ENCODE measurements around the gene RPGRIP1.
"Not testable (repeated sequence)": the region's sequence is repeated elsewhere in the genome, so short reads cannot be mapped to it uniquely, and the experiment has no call there.

The RPGRIP1 gene

DNA sequence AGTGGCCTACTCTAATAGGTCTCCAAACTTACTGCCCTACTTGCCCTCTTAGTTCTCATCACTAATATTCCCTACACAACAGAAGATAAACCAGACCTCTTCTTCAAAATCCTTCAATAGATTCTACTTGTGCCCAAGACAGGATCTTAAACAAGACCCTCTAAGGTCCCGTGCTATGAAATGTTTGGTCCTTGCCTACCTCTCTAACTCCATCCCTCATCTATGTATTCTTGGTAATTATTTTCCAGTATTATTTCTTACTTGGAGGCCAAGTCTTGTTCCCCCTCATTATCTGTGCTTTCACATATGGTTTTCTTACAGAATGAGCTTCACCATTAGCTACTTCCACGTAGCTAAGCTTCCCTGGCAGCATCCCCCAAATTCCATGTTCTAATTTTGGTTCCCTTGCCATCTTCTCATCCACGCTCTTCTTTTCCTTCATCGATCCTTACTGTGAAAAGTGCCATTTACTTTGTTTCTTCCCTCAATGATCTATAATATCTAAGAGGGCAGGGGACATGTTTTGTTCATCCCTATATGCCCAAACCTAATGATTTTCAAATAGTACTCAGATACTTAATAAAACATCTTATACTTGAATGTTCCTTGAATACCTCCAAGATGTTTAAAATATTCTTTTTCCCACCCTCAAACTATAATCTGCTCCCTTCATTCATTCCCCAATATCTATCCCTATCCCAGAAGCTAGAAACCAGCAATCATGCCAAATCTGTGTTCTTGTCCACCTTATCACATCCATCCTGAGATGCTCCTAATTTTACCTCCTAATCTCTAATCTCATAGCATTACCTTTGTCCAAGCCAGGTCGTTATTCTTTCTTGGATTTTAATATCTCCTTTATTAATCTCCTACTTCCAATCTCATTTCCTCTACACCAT, 20.7 kb upstream of the RPGRIP1 start:
- DNase-seq (ENCODE audit: low read depth) = no peak

DNA sequence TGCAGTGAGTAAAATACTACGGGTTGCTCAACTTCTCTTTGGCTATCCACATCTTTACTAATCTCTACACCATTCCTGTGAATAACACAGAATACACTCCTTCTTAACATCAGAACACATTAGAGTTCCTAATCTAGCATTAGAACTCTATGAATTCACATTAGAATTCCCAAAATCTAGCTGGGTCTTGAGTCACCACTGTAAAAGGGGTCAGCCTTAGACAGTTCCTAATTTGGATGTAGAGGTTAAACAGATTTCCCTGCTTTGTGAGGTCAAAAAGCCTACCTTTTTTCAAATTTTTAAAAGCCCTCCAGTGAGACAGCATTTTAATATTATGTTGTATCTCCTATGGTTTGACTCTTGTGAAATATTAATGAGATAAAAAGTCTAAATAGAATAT, 18.1 kb upstream of the RPGRIP1 start:
- DNase-seq (ENCODE audit: low read depth) = no peak

DNA sequence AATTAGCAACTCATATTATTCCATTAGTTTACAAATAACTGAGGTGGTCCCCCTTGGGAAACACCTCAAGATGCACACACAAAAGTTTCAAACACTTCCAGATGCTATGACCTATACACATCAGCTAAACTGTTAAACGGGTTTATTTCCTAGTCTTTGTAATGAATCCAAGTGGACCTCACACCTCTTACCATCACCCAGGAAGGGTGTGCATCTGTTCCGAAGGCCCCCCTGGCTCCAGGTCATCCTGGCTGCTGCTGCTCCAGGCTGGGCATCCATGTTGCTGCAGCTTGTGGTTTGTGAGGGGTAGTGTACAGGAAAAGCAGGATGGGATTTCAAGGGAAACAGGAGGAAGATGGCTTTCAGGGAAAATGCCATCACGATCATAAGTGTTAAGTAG, 17.5 kb upstream of the RPGRIP1 start:
- DNase-seq (ENCODE audit: low read depth) = no peak

DNA sequence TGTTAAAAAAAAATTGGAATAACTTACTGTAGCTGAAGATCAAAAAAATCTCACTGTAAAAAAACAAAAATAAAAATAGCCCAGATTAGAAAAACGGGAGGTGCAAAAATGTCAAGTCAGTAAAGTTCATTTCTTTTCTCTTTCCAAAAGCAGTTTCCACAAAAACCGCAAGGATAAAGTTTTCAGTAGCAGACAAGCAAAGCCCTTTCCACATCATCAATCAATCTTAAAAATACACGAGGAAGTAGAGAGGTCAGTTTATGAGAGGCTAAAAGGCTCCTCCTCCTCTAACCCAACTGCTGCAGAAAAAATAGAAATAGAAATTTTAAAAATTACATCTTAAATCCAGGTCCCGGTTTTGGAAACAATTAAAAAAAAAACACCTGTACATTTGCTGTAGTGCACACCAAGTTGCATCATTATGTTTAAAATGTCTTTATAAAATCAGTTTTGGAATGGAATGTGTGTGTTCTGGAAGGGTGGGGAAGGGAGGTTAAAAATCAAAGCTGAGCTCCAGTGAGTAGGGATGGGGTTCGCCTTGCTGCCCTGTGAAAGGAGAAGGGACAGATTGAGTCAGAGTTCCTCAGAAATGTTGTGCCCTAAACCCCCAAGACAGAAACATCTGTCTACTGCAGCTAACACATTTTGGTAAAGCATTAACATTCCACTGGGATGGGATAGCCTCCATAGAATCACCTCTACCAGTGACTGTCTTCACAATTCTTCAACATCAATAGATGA, 16.4 kb upstream of the RPGRIP1 start:
- no peak for DNase-seq (ENCODE audit: low read depth)

DNA sequence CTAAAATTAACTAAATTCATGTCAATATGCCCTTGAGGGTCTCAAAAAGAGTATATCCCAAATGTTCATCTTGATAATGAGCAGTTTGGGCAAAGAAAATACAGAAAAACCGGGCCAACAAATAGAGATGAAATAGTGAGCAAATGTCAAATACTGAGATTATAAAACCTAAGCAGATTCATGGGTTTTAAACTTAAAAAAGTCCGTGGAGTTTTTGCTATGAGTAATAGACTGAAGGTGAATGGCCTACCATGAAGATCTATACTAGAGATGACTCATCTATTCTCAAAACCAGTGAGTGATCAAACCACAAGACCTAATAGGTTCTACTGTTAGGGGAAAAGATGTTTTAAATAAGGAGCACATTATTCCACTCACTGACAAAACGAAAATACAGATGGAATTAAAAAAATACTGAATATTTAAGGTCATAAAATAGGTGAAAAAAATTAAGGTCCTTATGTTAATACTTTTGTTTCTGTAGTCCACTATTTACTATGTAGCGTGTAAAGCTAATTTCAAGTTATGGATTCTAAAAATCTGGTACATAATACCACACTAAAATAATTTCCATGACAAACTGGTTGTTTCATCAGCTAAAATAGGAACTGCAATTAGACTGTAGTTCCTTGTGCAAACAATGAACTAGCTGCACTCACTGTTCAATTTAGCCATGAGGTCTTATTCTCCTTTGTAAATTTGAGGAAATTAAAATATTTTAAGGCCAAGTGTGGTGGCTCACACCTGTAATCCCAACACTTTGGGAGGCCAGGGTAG, 15.7 kb upstream of the RPGRIP1 start:
- no peak for DNase-seq (ENCODE audit: low read depth)

DNA sequence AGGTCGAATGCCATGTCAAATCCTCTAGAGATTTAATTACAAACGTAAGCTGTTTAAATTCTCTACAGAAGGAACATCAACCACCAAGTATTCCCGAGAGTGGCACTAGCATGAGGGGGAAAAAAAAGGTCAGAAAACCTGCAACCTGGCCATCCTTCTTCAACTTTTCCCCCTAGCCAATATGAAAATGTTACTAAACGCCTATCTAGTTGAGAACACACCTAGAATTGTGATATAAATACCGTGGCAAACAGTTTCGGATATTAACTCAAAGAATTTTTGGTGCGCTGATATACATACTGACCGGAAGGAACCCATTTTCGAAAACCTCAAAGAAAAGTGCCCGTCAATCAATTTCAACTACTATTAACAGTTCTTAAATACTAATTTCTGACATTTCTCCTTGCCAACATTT, 12.4 kb upstream of the RPGRIP1 start:
- DNase-seq (ENCODE audit: low read depth) = no peak

DNA sequence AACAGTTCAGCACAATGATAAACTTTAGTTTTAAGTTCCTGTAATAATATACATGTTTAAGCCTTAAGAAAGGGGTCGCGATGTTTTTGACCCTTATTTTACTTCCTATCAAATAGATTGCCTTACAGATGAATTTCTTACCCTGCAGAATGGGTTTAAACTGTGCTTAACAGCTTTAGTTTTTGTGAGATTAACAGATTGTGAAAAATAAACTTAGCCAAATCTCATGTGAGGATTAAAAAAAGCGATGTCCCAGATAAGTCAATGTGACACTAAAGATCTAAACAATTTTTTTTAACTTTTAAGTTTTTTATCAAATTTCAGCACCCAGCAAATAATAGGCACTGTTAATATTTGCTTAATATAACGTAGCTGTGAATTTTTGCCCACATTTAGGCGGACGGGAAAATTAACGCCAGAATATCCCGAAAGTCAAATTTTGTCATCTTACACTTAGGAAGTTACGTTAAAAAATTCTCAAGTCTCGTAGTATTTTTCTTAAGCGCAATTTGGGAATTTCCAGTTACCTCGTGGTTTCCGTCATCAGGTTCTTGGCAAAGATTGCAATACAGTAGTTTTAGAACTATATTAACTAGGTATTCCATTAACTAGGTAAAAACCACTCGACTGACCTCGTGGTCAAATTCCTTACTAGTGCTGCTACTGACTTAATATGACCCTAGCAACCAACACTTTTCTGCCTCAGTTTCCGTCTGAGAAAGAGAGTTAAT, 11.8 kb upstream of the RPGRIP1 start:
- DNase-seq (ENCODE audit: low read depth) = no peak

DNA sequence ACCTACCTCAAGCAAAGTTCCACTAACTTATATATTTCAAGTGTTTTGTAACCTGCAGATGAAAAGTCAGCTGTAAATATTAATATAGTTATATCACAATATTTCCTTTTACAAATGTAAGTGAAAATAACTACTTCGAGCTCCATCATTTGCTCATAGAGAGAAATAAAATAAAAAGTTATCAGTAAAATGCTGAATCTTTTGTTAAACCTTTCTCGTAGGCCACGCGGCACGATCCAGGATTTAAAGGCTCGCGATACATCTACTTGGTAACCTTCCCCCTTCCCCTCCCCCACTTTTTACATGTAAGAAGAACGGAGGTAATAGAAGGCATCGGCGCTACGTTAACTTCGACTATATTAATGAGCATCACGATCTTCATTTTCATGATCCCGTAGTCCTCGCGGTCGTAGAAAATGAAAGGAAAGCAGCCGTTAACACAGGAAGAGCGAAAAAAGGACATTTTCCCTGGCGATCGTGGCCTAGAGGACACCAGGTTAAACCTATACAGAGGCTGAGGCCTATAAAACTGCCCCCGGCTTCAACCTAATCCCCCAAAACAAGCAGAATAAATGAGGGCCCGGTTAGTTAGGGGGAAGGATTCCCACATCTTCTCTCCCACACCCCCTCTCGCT, 11.1 kb upstream of the RPGRIP1 start:
- peak; percentile 19 for DNase-seq (ENCODE audit: low read depth)

DNA sequence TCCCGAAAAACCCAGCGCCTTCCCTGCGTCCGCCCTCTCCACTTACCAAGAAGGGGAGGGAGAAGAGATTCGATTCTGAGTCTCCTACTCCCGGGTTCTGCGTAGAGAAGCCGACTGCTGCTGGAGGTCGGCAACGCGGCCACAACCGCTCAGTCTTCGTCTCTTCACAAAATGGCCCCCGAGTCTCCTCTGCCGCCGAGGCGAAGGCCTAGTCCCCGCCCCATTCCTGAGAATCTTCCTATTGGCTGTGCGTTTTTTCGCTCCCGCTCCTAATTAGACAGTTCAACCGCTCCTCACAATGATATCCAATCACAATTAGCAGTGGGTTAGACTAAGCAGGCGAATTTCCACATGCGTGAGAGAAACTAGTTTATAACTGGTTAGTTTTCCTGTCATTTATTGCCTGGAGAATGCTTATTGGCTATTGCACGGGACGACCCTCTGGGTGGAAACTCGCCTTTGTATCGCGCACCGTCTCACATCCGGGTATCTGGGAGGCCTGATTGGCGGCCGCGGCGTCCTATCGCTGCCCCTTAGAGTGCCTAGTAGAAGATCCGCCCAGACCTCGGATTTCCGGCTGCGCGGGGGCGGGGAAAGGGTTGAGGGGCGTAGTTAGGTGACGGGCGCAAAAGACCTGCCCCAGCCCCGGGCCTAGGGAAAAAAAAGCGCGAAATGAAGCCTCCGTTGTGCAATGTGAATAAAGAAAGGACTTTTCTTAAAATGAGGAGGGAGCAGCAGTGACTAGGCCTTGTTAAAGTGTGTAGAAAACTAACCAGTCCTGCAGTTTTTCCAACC, 10.4 kb upstream of the RPGRIP1 start, which contains the start of gene HNRNPC:
Gene HNRNPC, minus strand, starts transcription at position 191 of the 795 bp plus-strand sequence. CDS start 35,249 bp downstream, outside the sequence.
- peak; percentile 100 for DNase-seq (ENCODE audit: low read depth)

DNA sequence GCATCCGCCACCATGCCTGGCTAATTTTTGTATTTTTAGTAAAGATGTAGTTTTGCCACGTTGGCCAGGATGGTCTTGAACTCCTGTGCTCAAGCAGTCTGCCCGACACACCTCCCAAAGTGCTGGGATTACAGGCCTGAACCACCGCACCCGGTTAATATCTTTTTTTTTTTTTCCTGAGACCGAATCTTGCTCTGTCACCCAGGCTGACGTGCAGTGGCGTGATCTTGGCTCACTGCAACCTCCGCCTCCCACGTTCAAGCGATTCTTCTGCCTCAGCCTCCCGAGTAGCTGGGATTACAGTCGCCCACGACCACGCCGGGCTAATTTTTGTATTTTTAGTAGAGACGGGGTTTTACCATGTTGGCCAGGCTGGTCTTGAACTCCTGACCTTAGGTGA, 7.2 kb upstream of the RPGRIP1 start:
- DNase-seq (ENCODE audit: low read depth) = not testable (repeated sequence)

DNA sequence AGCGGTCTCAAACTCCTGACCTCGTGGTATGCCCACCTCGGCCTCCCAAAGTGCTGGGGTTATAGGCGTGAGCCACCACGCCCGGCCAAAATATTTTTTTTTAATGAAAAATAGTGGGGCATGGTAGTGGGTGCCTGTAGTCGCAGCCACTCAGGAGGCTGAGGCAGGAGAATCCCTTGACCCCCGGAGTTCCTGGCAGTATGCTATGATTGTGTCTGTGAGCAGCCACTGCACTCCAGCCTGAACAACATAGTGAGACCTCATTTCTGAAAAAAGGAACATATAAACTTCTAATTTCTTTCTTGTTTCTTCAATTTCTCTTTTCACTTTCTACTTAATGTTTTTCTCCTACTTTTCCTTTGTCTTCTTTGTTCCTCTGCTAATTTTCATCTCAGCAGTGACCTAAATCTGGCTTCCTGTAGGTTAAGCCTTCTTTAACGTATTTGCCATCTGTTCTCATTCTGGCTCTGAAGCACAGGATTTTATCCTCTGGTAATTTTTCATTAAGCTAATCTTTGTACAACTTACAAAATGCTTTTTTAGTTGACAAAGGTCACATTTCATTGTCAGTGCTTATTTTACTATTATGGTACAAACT, 4.5 kb upstream of the RPGRIP1 start:
- DNase-seq (ENCODE audit: low read depth) = no peak

DNA sequence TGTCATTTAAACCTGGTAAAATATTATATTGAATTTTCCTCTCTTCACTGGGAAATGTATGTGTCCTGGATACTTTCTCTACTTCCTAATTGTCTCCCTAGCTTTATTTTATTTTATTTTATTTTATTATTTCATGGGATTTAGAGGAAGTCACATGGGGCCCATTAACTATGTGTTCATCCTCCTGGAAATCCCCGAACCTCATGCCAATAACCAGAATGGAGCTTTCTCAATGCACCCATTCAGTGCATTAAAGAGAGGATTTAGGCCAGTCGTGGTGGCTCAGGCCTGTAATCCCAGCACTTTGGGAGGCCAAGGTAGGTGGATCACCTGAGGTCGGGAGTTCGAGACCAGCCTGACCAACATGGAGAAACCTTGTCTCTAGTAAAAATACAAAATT, 1.3 kb upstream of the RPGRIP1 start:
- no peak for DNase-seq (ENCODE audit: low read depth)

DNA sequence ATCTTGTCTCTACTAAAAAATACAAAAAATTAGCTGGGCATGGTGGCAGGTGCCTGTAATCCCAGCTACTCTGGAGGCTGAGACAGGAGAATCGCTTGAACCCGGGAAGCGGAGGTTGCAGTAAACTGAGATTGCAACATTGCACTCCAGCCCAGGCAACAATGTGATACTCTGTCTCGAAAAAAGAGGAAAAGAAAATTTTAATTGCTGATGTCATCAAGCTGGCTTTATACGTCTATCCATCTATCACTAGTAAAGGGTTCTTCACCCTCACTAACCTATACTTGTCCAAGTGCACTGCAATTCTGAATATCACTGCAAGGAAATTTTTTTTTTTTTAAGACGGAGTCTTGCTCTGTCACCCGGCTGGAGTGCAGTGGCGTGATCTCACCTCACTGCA, 2.0 kb downstream of the RPGRIP1 start:
- DNase-seq (ENCODE audit: low read depth) = not testable (repeated sequence)

DNA sequence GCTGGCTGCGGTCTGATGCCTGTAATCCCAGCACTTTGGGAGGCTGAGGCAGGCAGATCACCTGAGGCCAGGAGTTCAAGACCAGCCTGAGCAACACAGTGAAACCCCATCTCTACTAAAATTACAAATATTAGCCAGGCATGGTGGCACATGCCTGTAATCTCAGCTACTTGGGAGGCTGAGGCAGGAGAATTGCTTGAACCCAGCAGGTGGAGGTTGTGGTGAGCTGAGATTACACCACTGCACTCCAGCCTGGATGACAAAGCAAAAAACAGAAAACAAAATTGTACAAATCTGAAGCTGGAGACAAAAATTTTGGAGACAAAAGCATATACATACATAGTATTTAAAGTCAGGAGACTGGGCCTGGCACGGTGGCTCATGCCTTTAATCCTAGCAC, 6.6 kb downstream of the RPGRIP1 start:
- DNase-seq (ENCODE audit: low read depth) = not testable (repeated sequence)

DNA sequence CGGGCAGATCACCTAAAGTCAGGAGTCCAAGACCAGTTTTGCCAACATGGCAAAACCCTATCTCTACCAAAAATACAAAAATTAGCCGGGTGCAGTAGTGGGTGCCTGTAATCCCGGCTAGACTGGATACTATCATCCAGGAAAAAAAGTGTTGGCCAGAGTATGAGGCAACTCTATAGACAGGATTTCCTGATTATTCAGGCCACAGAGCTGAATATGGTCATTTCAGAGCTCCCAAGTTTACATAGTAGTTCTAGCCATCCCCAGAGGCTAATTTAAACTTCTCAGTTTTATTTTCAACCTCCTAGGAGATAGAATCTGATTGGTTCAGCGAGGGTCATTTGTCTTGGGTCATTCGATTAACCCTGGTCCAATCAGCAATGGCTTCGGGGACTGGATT, 7.3 kb downstream of the RPGRIP1 start:
- no peak for DNase-seq (ENCODE audit: low read depth)

DNA sequence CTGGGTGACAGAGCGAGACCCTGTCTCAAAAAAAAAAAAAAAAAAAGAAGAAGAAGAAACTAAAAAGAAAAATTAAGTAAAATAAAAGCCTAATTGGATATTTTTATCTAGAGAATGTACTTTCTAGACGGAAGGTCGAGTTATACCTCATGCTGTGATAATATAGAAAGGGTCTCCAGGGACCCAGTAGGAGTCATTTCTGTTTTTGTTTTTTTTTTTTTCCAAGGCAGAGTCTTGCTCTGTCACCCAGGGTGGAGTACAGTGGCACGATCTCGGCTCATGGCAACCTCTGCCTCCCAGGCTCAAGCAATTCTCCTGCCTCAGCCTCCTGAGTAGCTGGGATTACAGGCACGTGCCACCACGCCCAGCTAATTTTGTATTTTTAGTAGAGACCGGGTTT, 14.1 kb downstream of the RPGRIP1 start:
- not testable (repeated sequence) for DNase-seq (ENCODE audit: low read depth)

DNA sequence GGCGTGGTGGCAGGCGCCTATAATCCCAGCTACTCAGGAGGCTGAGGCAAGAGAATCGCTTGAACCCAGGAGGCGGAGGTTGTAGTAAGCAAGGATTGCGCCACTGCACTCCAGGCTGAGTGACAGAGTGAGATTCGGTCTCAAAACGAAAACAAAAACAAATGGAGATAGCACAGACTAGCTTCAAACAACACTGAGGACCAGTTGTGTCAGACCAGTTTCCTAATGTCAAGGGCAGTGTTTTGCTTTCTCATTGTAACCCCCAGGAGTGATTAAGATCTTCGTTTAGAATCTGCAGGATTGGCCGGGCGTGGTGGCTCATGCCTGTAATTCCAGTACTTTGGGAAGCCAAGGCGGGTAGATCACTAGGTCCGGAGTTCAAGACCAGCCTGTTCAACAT, 18.5 kb downstream of the RPGRIP1 start:
- DNase-seq (ENCODE audit: low read depth) = no peak

DNA sequence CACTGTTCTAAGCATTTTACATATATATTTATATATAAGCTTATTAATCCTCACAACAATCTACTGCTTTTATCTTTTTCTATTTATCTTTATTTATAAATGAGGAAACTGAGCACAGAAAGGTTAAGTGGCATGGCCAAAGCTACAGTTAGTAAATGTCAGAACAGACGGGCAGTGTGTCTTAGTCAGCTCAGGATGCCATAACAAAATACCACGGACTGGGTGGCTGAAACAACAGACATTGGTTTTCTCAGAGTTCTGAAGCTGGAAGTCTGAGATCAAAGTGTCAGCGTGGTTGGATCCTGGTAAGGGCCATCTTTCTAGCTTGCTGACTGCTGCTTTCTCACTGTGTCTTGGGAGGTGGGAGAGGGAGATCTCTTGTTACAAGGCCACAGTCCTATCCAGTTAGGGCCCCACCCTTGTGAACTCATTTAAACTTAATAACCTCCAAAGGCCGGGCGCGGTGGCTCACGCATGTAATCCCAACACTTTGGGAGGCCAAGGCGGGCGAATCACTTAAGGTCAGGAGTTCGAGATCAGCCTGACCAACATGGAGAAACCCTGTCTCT, 19.8 kb downstream of the RPGRIP1 start:
- no peak for DNase-seq (ENCODE audit: low read depth)

DNA sequence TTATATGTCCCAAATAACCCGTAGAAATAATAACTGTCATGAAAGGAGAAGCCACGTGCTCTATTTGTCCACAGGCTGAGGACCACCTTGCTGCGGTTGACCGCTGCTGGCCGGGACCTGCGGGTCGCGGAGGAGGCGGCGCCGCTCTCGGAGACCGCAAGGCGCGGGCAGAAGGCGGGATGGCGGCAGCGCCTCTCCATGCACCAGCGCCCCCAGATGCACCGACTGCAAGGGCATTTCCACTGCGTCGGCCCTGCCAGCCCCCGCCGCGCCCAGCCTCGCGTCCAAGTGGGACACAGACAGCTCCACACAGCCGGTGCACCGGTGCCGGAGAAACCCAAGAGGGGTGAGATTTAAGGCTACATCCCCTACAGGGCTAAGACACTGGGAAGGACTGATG, 21.0 kb downstream of the RPGRIP1 start:
- peak; percentile 7 for DNase-seq (ENCODE audit: low read depth)
